ENCODE results near the gene DPYSL4. TPM values are rescaled to one million over a fixed set of nuclear protein-coding genes. Genes with fewer than 3 reads are reported as not detected.

Gene DPYSL4
- polyA plus RNA-seq, 3 donors = 0.08 TPM; not detected in 2

DNA sequence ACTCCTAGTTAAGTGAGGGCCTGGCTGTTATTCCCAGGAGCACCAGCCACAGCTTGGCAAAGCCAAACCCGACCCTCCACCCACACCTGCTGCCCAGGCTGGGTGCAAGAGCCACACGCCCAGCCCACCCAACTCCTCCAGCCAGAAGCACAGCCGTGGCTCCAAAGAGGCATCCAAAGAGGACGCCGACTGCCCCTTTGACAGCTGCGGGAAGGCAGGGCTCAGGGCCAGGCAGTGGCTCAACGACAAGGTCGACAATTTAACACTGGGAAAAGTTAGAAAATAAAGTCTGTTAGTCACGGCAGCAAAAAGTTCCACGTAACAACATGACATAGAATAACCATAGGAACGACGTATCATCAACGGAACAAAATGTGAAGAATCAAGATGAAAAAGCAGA is 54.3 kb downstream of the DPYSL4 start:
- peaks cover 4% of the 10 kb centered on the region for H3K4me1 Mint-ChIP-seq
- H3K4me1 ChIP-seq (ENCODE audit: control insufficient read depth in 1 of 2, insufficient read depth in 2 of 2, low read length in 2 of 2) = no peaks in the 10 kb centered on the region
- H3K79me2 ChIP-seq (ENCODE audit: insufficient read depth, low read length) = no peaks in the 10 kb centered on the region
- H2AFZ ChIP-seq (ENCODE audit: insufficient read depth, low read depth, low read length, poor library complexity, severe bottlenecking) = no peak overlapping the region
- H3K27me3 ChIP-seq (ENCODE audit: control insufficient read depth in 2 of 2, insufficient read depth in 2 of 2, low read length in 2 of 2) = no peaks in the 10 kb centered on the region
- H3K36me3 Mint-ChIP-seq = peaks cover 13 to 15% of the 10 kb centered on the region in 2 donors
- no peaks in the 10 kb centered on the region for H3K9me3 ChIP-seq (replicated peaks in 1 of 2; ENCODE audit: control insufficient read depth in 1 of 2, insufficient read depth in 1 of 2, low read length in 2 of 2)
- H3K27ac ChIP-seq (ENCODE audit: low read depth in 1 of 2, low read length in 2 of 2) = no peak overlapping the region
- 93% methylated on average over 10 of the region's 13 CpGs for WGBS (ENCODE audit: insufficient coverage)
- H3K9me3 Mint-ChIP-seq = peaks cover 0 to 3% (median 0%) of the 10 kb centered on the region in 7 donors
- H3K36me3 ChIP-seq (replicated peaks in 1 of 2; ENCODE audit: control insufficient read depth in 1 of 2, insufficient read depth in 2 of 2, low read length in 2 of 2) = peaks cover 0 to under 1% of the 10 kb centered on the region in 2 donors
- no peak overlapping the region for H3K9ac ChIP-seq (ENCODE audit: insufficient read depth, low read length, poor library complexity, severe bottlenecking)
- peak overlapping the region in 1 of 2 donors; percentile 13 for H3K4me3 Mint-ChIP-seq
- TF ChIP-seq, protein P1, sequence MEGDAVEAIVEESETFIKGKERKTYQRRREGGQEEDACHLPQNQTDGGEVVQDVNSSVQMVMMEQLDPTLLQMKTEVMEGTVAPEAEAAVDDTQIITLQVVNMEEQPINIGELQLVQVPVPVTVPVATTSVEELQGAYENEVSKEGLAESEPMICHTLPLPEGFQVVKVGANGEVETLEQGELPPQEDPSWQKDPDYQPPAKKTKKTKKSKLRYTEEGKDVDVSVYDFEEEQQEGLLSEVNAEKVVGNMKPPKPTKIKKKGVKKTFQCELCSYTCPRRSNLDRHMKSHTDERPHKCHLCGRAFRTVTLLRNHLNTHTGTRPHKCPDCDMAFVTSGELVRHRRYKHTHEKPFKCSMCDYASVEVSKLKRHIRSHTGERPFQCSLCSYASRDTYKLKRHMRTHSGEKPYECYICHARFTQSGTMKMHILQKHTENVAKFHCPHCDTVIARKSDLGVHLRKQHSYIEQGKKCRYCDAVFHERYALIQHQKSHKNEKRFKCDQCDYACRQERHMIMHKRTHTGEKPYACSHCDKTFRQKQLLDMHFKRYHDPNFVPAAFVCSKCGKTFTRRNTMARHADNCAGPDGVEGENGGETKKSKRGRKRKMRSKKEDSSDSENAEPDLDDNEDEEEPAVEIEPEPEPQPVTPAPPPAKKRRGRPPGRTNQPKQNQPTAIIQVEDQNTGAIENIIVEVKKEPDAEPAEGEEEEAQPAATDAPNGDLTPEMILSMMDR (IDR thresholded peaks at IDR 0.05) = no peak
- H4K20me1 ChIP-seq (ENCODE audit: insufficient read depth, low read length) = peaks cover 6% of the 10 kb centered on the region
- H3K27ac Mint-ChIP-seq = no peak overlapping the region
- H3K4me2 ChIP-seq (replicated peaks; ENCODE audit: extremely low read depth, low read length, poor library complexity, severe bottlenecking) = no peak overlapping the region
- no peak for DNase-seq
- peaks cover 3 to 9% (median 5%) of the 10 kb centered on the region in 3 donors for H3K27me3 Mint-ChIP-seq (ENCODE audit: low read depth in 3 of 3)
- intact Hi-C loops (cut with micrococcal nuclease) = no loop called here
- no peak overlapping the region for H3K4me3 ChIP-seq (replicated peaks in 1 of 3; ENCODE audit: low read depth in 2 of 3, low read length in 3 of 3)

DNA sequence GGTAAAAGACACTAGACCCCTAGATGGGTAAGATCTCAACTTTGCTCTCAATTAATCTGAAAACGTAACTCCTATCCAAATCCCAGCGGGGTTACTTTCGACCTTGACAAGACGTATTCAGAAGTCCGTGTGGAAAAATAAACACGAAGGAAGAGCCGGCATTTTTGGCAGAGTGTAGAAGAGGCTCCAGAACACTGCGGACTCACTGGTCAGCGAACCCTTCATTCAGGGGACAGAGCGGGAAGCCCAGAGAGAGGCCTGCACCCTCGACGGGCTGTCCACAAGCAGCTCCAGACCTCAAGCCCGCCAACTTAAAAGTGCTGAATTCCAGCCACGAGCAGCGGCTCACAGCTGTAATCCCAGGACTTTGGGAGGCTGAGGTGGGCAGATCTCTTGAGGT is 54.7 kb downstream of the DPYSL4 start:
- H3K4me1 Mint-ChIP-seq = peaks cover 4% of the 10 kb centered on the region
- 93% methylated on average over 9 of the region's 15 CpGs for WGBS (ENCODE audit: insufficient coverage)
- Histone ChIP-seq H3K9me3 (replicated peaks in 1 of 2; ENCODE audit: control insufficient read depth in 1 of 2, insufficient read depth in 1 of 2, low read length in 2 of 2) (no peaks in the 10 kb centered on the region), H3K79me2 (ENCODE audit: insufficient read depth, low read length) (no peaks in the 10 kb centered on the region), H3K36me3 (replicated peaks in 1 of 2; ENCODE audit: control insufficient read depth in 1 of 2, insufficient read depth in 2 of 2, low read length in 2 of 2) (no peaks in the 10 kb centered on the region), H3K4me2 (replicated peaks; ENCODE audit: extremely low read depth, low read length, poor library complexity, severe bottlenecking) (no peak overlapping the region), H2AFZ (ENCODE audit: insufficient read depth, low read depth, low read length, poor library complexity, severe bottlenecking) (no peak overlapping the region), H3K27ac (ENCODE audit: low read depth in 1 of 2, low read length in 2 of 2) (no peak overlapping the region), H3K9ac (ENCODE audit: insufficient read depth, low read length, poor library complexity, severe bottlenecking) (no peak overlapping the region), H3K4me3 (replicated peaks in 1 of 3; ENCODE audit: low read depth in 2 of 3, low read length in 3 of 3) (no peak overlapping the region), H3K27me3 (ENCODE audit: control insufficient read depth in 2 of 2, insufficient read depth in 2 of 2, low read length in 2 of 2) (no peaks in the 10 kb centered on the region), H3K4me1 (ENCODE audit: control insufficient read depth in 1 of 2, insufficient read depth in 2 of 2, low read length in 2 of 2) (no peaks in the 10 kb centered on the region), H4K20me1 (ENCODE audit: insufficient read depth, low read length) (peaks cover 6% of the 10 kb centered on the region)
- no peak overlapping the region for H3K27ac Mint-ChIP-seq
- DNase-seq = no peak
- intact Hi-C loops (cut with micrococcal nuclease) = no loop called here
- peaks cover 3 to 10% (median 5%) of the 10 kb centered on the region in 3 donors for H3K27me3 Mint-ChIP-seq (ENCODE audit: low read depth in 3 of 3)
- H3K9me3 Mint-ChIP-seq = peaks cover 0 to 3% (median 0%) of the 10 kb centered on the region in 7 donors
- TF ChIP-seq, protein P1 (IDR thresholded peaks at IDR 0.05) = no peak
- peaks cover 13 to 15% of the 10 kb centered on the region in 2 donors for H3K36me3 Mint-ChIP-seq
- peak overlapping the region in 1 of 2 donors; percentile 13 for H3K4me3 Mint-ChIP-seq
